Measurements from ENCODE around the gene PLCD3. TPM values are rescaled to one million over a fixed set of nuclear protein-coding genes. Genes with fewer than 3 reads are reported as not detected.

Gene PLCD3
- total RNA-seq, 2 experiments from 2014 or later, result 3.9 to 6.6 TPM

DNA sequence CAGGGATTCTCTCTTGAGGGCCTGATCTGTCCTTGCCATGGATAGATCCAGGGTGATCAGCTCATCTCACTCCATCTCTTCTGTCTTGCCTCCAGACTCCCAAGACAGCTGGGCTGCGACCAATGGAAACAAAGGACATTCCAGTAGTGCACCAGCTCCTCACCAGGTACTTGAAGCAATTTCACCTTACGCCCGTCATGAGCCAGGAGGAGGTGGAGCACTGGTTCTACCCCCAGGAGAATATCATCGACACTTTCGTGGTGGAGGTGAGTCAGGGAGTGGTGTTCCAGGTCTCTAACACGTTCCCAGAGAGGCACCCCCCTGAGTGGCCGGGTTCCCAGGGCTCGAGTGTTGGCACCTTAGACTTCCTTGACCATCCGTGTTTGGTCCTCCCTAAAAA is 29.5 kb downstream of the PLCD3 start:
- H3K27me3 Mint-ChIP-seq, result no peaks in the 10 kb centered on the region
- ChIA-PET POLR2A (interaction anchor here (1.3 kb wide), 1 partner anchor 52 kb away, joined by 3 read pairs; no protein-coding TSS in a partner anchor), CTCF (interaction anchor here (0.9 kb wide), 1 partner anchor 14 kb away, joined by 3 read pairs; no protein-coding TSS in a partner anchor)
- no peak overlapping the region for H3K4me3 Mint-ChIP-seq
- no peak for DNase-seq
- no peak for TF ChIP-seq CTCF (IDR thresholded peaks at IDR 0.05)
- intact Hi-C loops (cut with micrococcal nuclease), result no loop called here
- H3K4me1 Mint-ChIP-seq (ENCODE audit: low read depth), result no peaks in the 10 kb centered on the region
- no peak overlapping the region for H3K27ac Mint-ChIP-seq
- ATAC-seq, result no peak
- H3K36me3 Mint-ChIP-seq (ENCODE audit: low read depth), result peaks cover 51% of the 10 kb centered on the region
- H3K9me3 Mint-ChIP-seq, result no peaks in the 10 kb centered on the region

GRCh38 chr17:45101883-45102811 is 30.2 kb downstream of the PLCD3 start:
- Mint-ChIP-seq H3K4me3 (no peak overlapping the region), H3K9me3 (no peaks in the 10 kb centered on the region), H3K36me3 (ENCODE audit: low read depth) (peaks cover 52% of the 10 kb centered on the region), H3K27ac (no peak overlapping the region), H3K4me1 (ENCODE audit: low read depth) (no peaks in the 10 kb centered on the region), H3K27me3 (no peaks in the 10 kb centered on the region)
- no peak for DNase-seq
- ChIA-PET CTCF (interaction anchor here (0.9 to 1.3 kb wide), 2 partner anchors 13 to 33 kb away, joined by 3 read pairs; partner anchors contain the start of gene ACBD4), POLR2A (no interaction called here)
- intact Hi-C loops (cut with micrococcal nuclease), result no loop called here
- ATAC-seq, result no peak
- no peak for TF ChIP-seq CTCF (IDR thresholded peaks at IDR 0.05)

DNA sequence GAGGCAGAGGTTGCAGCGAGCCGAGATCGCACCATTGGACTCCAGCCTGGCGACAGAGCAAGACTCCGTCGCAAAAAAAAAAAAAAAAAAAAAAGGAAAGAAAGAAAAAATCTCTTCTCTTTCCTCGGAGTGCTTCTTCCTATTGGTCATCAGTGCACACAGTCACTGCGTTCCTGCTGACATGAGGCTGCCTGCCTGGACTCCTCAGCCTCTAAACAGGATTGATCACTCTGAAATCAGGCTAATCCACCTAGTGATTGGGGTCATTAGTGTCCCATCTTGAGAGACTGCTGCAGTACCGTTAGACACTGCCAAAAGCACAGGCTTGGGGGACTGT is 30.8 kb downstream of the PLCD3 start:
- no peaks in the 10 kb centered on the region for H3K9me3 Mint-ChIP-seq
- no peaks in the 10 kb centered on the region for H3K4me1 Mint-ChIP-seq (ENCODE audit: low read depth)
- no peak overlapping the region for H3K27ac Mint-ChIP-seq
- CTCF ChIA-PET, result interaction anchor here (1.3 to 1.7 kb wide), 2 partner anchors 34 to 96 kb away, joined by 3 read pairs; partner anchors contain the start of gene ACBD4
- ATAC-seq, result no peak
- TF ChIP-seq CTCF (IDR thresholded peaks at IDR 0.05), result no peak
- no peak for DNase-seq
- POLR2A ChIA-PET, result interaction anchor here (0.7 kb wide), 1 partner anchor 82 kb away, joined by 3 read pairs; no protein-coding TSS in a partner anchor
- H3K36me3 Mint-ChIP-seq (ENCODE audit: low read depth), result peaks cover 54% of the 10 kb centered on the region
- no peak overlapping the region for H3K4me3 Mint-ChIP-seq
- no peaks in the 10 kb centered on the region for H3K27me3 Mint-ChIP-seq
- intact Hi-C loops (cut with micrococcal nuclease), result no loop called here

DNA sequence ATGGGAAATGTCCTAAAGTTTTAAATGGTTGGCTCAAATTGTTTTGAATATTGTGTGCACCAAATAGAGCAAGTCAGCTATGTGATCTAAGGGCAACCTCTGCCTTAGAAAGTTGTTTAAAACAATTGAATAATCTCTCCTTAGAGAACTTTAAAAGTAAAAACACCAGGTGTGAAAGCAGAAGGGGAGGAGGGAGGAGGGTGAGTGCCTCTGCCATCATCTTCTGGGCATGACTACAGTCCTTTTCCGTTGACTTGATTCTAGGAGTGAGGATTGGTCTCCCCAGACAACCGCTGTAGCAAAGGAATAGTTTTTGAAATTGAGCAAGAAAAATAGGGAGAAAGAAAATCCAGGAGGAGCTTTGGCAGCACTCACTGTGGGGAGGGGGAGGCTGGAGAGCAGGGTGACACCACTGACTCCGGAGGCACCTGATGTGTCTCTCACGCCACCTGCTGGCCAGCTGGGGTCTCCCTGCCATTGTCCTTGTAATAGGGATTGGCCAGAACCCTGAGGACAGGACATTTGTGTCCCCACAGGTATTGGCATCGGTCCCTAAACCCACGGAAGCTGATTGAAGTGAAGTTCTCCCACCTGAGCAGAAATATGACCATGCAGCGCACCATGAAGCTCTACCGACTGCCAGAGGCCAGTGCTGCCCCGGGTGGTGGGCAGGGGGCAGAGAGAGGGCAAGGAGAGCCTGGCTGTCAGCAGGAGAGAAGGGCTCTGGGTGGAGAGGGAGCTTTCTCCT is 33.3 kb downstream of the PLCD3 start:
- peak; percentile 89 for ATAC-seq
- POLR2A ChIA-PET, result interaction anchor here (0.9 kb wide), 2 partner anchors 39 to 48 kb away, joined by 3 read pairs; partner anchors contain the start of gene DCAKD

More for the DNA sequence above, 33.3 kb downstream of the PLCD3 start:
- Mint-ChIP-seq H3K36me3 (ENCODE audit: low read depth) (peaks cover 55% of the 10 kb centered on the region), H3K27me3 (no peaks in the 10 kb centered on the region), H3K9me3 (no peaks in the 10 kb centered on the region), H3K4me1 (ENCODE audit: low read depth) (no peaks in the 10 kb centered on the region), H3K4me3 (no peak overlapping the region), H3K27ac (peak overlapping the region; percentile 53)
- DNase-seq, result peak; percentile 85
- intact Hi-C loops (cut with micrococcal nuclease), result no loop called here
- peak; percentile 92 for TF ChIP-seq CTCF (IDR thresholded peaks at IDR 0.05)
- CTCF ChIA-PET, result interaction anchor here (0.6 to 2.6 kb wide), 31 partner anchors 9 to 408 kb away, joined by 3 to 31 read pairs (median 4); partner anchors contain the start of genes ACBD4 and DCAKD

Data from activated CD8-positive, alpha-beta T cell treated with anti-CD3 and anti-CD28 coated beads for 36 hours (primary cell).